Colonic mucosa (tissue), 4 donors: ENCODE data around the gene CCDC158. TPM values are rescaled to one million over a fixed set of nuclear protein-coding genes. Genes with fewer than 3 reads are reported as not detected.
"Not testable (repeated sequence)": the region's sequence is repeated elsewhere in the genome, so short reads cannot be mapped to it uniquely, and the experiment has no call there.

ENCODE experiments used
- DNase-seq: peaks from one replicate; pipeline ENCODE4 v3.0.0-alpha.2; 2020
- H3K27ac ChIP-seq: fragments of 200-600 bp; one replicate; pipeline ENCODE4 v1.8.0; 2021
- H3K27me3 ChIP-seq: fragments of 200-600 bp; one replicate; pipeline ENCODE4 v1.8.0; 2021
- H3K36me3 ChIP-seq: fragments of 200-600 bp; one replicate; pipeline ENCODE4 v1.8.0; 2021
- H3K4me1 ChIP-seq: fragments of 200-600 bp; one replicate; pipeline ENCODE4 v1.8.0; 2021; ENCODE audit warnings: mild to moderate bottlenecking
- H3K4me3 ChIP-seq: fragments of 200-600 bp; one replicate; pipeline ENCODE4 v1.8.0; 2021
- H3K9ac ChIP-seq, 2 donors: one replicate each; pipeline ENCODE4 v1.7.0; 2013; ENCODE audit warnings: control low read depth in 2 of 2, low read depth in 2 of 2, low read length in 2 of 2
- H3K9me3 ChIP-seq: fragments of 200-600 bp; one replicate; pipeline ENCODE4 v1.8.0; 2021
- CTCF ChIP-seq: fragments of 200-600 bp; IDR thresholded peaks from one replicate; pipeline ENCODE4 v1.8.0; 2022; ENCODE audit warnings: antibody characterized with exemption, mild to moderate bottlenecking
- intact Hi-C: fragments of 100-400 bp; cut with DNase I; formaldehyde crosslinking; loops from one replicate; pipeline ENCODE4 v1.14.1; 2022
- total RNA-seq, 2 donors: library from RNA; stranded (reverse); fragmentation: NEBNext Ultra II Directional in 1 of 2; extraction: Animal tissue kit (Norgen Biotek cat#: 25700) in 1 of 2; gene quantifications; one replicate each; pipeline ENCODE4 v1.2.1, GENCODE V29; 2021
- donor health status: healthy.
- donor health status: DM: no; HTN: no; CAD: no.
- donor health status: DM: no; HTN: no; CAD: no.

Gene CCDC158
- total RNA-seq, 2 donors from 2014 or later, result not detected

GRCh38 chr4:76282941-76283689 lies 137.8 kb downstream of the CCDC158 start:
- no peaks in the 10 kb centered on the region for H3K4me1 ChIP-seq
- H3K27ac ChIP-seq, result peak overlapping the region; percentile 24
- H3K36me3 ChIP-seq, result no peaks in the 10 kb centered on the region
- DNase-seq, result no peak
- no peak overlapping the region for H3K4me3 ChIP-seq
- TF ChIP-seq CTCF, result no peak
- intact Hi-C loops, result no loop called here
- no peaks in the 10 kb centered on the region for H3K27me3 ChIP-seq
- no peaks in the 10 kb centered on the region for H3K9me3 ChIP-seq
- H3K9ac ChIP-seq, result no peak overlapping the region

- H3K36me3 ChIP-seq, H3K9ac ChIP-seq, H3K4me1 ChIP-seq, H3K27ac ChIP-seq, H3K27me3 ChIP-seq, H3K4me3 ChIP-seq, H3K9me3 ChIP-seq, DNase-seq, intact Hi-C loops: not testable (repeated sequence)
These were observed 139.3 kb downstream of the CCDC158 start for GRCh38 chr4:76281594-76281993.

GRCh38 chr4:76280488-76281441 lies 140.2 kb downstream of the CCDC158 start:
- Histone ChIP-seq H3K4me1 (no peaks in the 10 kb centered on the region), H3K9ac (no peak overlapping the region), H3K27ac (no peak overlapping the region), H3K36me3 (no peaks in the 10 kb centered on the region), H3K4me3 (no peak overlapping the region), H3K9me3 (no peaks in the 10 kb centered on the region), H3K27me3 (no peaks in the 10 kb centered on the region)
- intact Hi-C loops, result no loop called here
- DNase-seq, result no peak
- no peak for TF ChIP-seq CTCF

- no peaks in the 10 kb centered on the region for H3K27me3 ChIP-seq
- intact Hi-C loops, result no loop called here
- no peaks in the 10 kb centered on the region for H3K9me3 ChIP-seq
- H3K27ac ChIP-seq, result no peak overlapping the region
- TF ChIP-seq CTCF, result no peak
- H3K4me1 ChIP-seq, result no peaks in the 10 kb centered on the region
- no peaks in the 10 kb centered on the region for H3K36me3 ChIP-seq
- no peak for DNase-seq
- no peak overlapping the region for H3K4me3 ChIP-seq
- H3K9ac ChIP-seq, result no peak overlapping the region
These were observed 141.5 kb downstream of the CCDC158 start for GRCh38 chr4:76279462-76279861.

- Histone ChIP-seq H3K9me3 (no peaks in the 10 kb centered on the region), H3K9ac (no peak overlapping the region), H3K4me1 (no peaks in the 10 kb centered on the region), H3K36me3 (no peaks in the 10 kb centered on the region), H3K4me3 (no peak overlapping the region), H3K27ac (peak overlapping the region; percentile 37), H3K27me3 (no peaks in the 10 kb centered on the region)
- intact Hi-C loops, result no loop called here
- TF ChIP-seq CTCF, result no peak
- no peak for DNase-seq
These were observed 142.4 kb downstream of the CCDC158 start for GRCh38 chr4:76278583-76278982.
